Right renal pelvis (tissue), 4 donors: ENCODE measurements around the gene SFRP5. TPM values are rescaled to one million over a fixed set of nuclear protein-coding genes. Genes with fewer than 3 reads are reported as not detected.

Experiments
- polyA plus RNA-seq, 4 donors: library from polyadenylated mRNA; unstranded; fragments of 120-200 nt; gene quantifications; one replicate each; pipeline ENCODE4 v1.2.1, GENCODE V29; 2013; ENCODE audit not compliant: insufficient read length in 4 of 4

Gene SFRP5
- polyA plus RNA-seq, 4 donors, result 0.11 to 0.45 (median 0.14) TPM; not detected in 1

Other genes with a start within 250 kb of the SFRP5 start
- under 1 TPM; 0.37 to 0.93 (median 0.38) TPM for gene ANKRD2, start 199.2 kb downstream of the SFRP5 start, polyA plus RNA-seq
- 10 to 100 TPM; 37.5 to 55.6 (median 47.2) TPM for gene HOGA1, start 187.6 kb downstream of the SFRP5 start, polyA plus RNA-seq
- under 1 TPM; 0.27 to 0.90 (median 0.46) TPM for gene C10orf62, start 182.3 kb downstream of the SFRP5 start, polyA plus RNA-seq
- 10 to 100 TPM; 18.7 to 25.0 (median 23.1) TPM for gene MORN4, start 138.5 kb downstream of the SFRP5 start, polyA plus RNA-seq
- gene PI4K2A, start 131.3 kb downstream of the SFRP5 start, polyA plus RNA-seq, result 10 to 100 TPM; 19.8 to 22.1 (median 21.2) TPM
- gene AVPI1, start 84.8 kb downstream of the SFRP5 start, polyA plus RNA-seq, result 1 to 10 TPM; 4.5 to 6.6 (median 4.6) TPM
- gene MARVELD1, start 58.3 kb downstream of the SFRP5 start, polyA plus RNA-seq, result 10 to 100 TPM; 48.2 to 55.3 (median 51.1) TPM
- gene ZFYVE27, start 34.9 kb downstream of the SFRP5 start, polyA plus RNA-seq, result 10 to 100 TPM; 24.0 to 25.8 (median 24.9) TPM
- gene GOLGA7B, start 77.8 kb upstream of the SFRP5 start, polyA plus RNA-seq, result 1 to 10 TPM in 1 of 4 donors, under 1 TPM in 3; 0.28 to 1.1 (median 0.62) TPM